Right lobe of liver (tissue), 4 donors: ENCODE data around the gene ADAMTS14.

Experiments
- CTCF ChIP-seq, 4 donors: fragments of 200-600 bp in 3 of 4; fragments of 450-650 bp in 1 of 4; IDR thresholded peaks; one replicate each; pipeline versions ENCODE4 v1.5.1 to v1.8.0; 2016 to 2022; ENCODE audit warnings: antibody characterized with exemption in 4 of 4, mild to moderate bottlenecking in 2 of 4
- POLR2A ChIP-seq: fragments of 450-650 bp; IDR thresholded peaks from one replicate; pipeline ENCODE4 v1.6.1; 2017; ENCODE audit warnings: antibody characterized with exemption, mild to moderate bottlenecking
- donor health status: DM: no; HTN: no; CAD: no.
- donor health status: DM: no; HTN: no; CAD: no.
- donor health status: DM: no; HTN: yes; CAD: no.

DNA sequence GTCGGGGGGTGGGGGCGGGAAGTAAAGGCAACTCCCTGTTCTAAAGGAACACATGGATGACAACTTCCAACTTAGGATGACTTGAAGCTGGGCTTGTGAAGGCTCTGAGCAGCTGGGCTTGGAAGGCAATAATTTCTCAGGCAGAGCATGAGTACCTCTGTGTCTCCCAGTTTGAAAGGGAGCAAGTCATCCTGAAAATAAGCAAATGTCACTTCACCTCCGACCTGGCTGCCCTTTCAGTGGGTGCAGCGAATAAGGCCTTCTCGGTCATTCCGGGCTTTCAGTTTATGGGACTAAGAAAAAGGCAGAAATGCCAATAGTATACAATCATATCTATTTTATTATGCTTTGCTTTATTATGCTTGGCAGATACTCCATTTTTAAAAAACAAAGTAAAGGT is 15.3 kb upstream of the ADAMTS14 start:
- no peak for TF ChIP-seq POLR2A
- TF ChIP-seq CTCF (IDR thresholded peaks at IDR 0.05) = no peak
